HG03469 (cell line): ENCODE results near the gene BSND.

ENCODE experiments used
- ATAC-seq: cut with Tn5 transposase; IDR thresholded peaks from one replicate; pipeline ENCODE4 v1.9.1; 2021; ENCODE audit warnings: mild to moderate bottlenecking, moderate library complexity, moderate number of reproducible peaks; ENCODE audit not compliant: unreplicated experiment

The BSND gene

GRCh38 chr1:54990916-54991315 is 7.8 kb upstream of the BSND start:
- ATAC-seq = no peak

DNA sequence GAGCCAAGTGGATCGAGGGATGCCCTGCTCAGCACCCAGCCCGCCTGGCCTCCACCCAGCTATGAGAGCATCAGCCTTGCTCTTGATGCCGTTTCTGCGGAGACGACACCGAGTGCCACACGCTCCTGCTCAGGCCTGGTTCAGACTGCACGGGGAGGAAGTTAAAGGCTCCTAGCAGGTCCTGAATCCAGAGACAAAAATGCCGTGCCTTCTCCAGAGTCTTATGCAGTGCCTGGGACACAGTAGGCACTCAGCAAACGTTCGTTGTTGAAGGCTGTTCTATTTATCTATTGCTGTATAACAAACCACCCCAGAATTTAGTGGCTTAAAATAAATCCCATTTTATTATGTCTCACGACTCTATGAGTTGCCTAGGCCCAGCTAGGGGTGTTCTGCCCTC is 6.8 kb upstream of the BSND start:
- no peak for ATAC-seq

GRCh38 chr1:54993140-54993539 is 5.6 kb upstream of the BSND start:
- no peak for ATAC-seq

DNA sequence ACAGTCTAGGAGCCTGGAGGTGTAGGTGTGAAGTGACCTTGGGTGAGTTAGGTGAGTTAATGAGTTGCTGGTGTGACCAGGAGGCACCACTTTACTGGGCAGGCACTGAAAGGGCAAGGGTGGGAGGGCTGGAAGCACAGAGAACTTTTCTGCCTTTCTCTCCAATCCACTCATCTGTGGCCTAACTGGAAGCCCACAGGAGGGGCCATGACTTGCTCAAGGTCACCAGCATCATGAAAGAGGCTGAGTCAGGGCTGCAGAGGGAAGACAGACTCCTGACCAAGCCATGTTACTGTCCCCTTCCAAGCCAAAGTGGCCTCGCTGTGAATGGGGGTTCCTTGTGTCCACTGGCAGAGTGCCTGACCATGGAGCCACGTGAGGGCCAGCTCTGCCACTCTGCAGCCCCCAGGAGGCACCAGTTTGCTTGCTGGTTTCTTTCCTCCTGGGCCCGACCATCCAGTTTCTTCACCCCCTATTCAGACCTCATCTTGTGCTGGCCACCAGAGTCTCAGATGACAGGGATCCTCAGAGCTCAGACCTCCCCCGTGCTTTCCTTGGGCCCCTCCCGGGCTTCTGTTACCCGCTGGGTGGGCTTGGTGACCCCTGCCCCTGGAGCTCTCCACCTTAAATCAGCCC is 4.3 kb upstream of the BSND start:
- no peak for ATAC-seq

DNA sequence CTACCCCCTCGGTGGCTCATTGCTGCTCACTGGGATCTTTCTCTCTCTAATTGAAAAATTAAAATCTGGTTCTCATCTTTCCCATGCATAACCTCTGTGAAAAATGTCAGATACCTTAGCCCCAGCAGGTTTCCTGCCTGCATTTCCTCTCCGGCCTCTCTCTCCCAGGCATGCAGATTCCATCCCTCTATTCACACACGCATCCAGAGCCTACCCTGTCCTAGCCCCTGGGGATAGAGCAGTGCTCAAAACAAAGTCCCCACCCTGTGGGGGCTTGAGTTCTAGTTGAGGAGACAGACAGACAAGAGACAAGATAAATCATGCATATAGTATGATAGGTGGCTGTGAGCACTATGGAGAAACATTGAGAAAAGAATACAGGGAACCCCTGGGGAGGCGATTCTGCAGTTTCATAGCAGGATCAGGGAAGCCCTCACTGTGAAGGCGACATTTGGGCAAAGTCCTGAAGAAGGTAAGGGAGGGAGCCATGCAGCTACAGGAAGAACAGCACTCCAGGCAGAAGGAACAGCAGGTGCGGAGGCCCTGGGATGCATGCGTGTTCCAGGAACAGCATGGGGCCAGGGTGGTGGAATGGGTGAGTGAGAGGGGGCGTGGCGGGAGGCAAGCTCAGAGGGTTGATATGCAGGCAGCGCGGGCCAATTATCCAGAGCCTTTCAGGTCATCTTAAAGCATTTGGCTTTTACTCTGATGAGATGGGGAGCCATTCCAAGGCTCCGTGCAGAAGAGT is 3.5 kb upstream of the BSND start:
- ATAC-seq = no peak

- ATAC-seq = no peak
Measured at GRCh38 chr1:54995835-54996234, 2.9 kb upstream of the BSND start.

GRCh38 chr1:54996359-54996868 is 2.3 kb upstream of the BSND start:
- no peak for ATAC-seq

- no peak for ATAC-seq
Measured at GRCh38 chr1:54996869-54997710, 1.6 kb upstream of the BSND start.

DNA sequence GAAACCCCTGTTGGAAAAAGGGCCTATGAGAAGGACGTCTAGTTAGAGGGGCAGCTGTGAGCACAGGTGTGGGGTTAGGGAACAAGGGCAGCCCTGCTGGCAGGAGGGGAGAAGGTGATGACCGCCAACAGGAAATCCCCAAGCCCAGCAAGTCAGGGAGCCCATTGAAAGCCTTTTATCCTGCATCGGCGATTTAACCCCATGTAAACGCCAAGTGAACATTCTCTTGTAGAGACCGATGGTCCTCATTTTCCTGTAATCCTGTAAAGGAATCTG is 1.1 kb upstream of the BSND start:
- no peak for ATAC-seq

DNA sequence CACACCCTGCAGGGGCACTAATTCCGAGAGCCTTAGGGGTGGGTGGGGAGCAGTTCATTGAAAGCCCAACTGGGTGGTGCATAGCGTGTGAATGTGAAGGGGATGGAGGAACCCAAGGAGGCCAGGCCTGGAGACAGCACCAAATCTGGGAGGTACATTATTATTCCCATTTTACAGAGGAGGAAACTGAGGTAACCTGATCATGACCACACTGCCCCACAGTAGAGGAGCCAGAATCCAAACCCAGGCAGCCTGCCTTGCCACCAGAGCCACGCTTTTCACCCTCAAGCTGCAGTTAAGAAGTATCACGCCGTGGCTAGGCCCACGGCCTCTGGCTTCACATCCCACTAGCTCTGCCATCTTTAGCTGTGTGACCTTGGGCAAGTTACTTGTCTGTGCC is 633 bp upstream of the BSND start:
- no peak for ATAC-seq

DNA sequence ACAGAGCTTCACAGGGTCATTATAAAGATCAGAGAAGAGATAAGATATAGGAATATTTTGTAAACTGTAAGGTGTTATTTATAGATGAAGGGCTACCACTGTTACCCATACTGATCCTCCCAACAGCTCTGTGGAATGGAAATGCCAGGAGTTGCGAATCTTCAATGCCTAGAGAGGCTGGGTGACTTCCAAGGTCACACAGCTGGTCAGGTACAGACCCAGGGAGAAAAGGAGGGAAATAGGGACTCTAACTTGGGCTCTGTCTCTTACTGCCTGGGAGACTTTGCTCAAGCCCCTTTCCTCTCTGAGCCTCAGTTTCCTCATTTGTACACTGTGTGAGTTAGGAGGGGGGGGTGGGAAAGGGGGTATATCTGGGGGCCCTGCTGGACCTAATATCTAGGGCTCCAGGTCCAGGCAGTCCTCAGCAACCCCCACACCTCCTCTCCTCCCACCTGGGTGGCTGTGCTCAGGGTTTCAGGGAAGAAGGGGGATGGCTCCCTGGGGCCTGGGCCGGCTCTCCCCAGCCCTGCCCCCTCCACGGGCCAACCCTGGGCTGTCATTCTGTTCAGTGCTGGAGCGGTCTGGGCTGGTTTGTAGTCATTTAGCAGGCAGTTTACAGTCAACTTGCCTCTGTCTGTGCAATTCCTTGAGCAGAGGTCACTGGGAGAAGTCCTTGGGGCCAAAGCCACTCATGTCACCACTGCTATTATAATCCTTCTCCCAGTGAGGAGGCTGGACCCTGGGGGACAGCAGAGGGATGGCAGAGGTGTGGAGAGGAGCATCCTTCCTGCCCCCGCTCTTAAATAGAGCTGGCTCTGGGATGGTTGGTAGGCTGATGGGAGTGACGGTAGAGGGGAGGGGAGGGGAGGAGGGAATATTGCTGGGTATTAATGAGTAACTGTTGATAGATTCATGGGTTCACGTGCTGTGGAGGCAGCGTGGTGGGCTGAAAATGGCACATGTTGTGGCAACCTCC is 1.7 kb downstream of the BSND start:
- ATAC-seq = no peak

DNA sequence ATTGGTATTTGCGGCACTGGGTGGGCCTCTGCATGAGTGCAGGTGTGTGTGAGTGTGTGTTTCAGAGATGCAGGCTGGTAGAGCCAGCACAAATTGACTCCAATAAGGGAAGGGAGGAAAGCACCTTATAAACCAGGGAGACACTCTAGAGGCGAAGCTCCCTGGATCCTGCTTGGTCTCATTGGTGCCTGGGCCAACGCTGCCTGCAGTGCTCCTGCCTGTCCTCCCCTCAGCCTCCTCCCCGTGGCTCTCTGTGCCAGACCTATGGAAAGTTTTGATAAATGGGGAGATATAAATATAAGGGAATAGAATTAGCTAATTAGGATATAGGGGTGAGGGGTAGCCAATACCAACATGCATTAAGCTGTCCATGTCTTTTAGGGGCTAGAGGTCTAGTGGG is 2.6 kb downstream of the BSND start:
- ATAC-seq = no peak

- no peak for ATAC-seq
Measured at GRCh38 chr1:55002686-55003085, 4.0 kb downstream of the BSND start.

- no peak for ATAC-seq
Measured at GRCh38 chr1:55005351-55006140, 6.8 kb downstream of the BSND start.

DNA sequence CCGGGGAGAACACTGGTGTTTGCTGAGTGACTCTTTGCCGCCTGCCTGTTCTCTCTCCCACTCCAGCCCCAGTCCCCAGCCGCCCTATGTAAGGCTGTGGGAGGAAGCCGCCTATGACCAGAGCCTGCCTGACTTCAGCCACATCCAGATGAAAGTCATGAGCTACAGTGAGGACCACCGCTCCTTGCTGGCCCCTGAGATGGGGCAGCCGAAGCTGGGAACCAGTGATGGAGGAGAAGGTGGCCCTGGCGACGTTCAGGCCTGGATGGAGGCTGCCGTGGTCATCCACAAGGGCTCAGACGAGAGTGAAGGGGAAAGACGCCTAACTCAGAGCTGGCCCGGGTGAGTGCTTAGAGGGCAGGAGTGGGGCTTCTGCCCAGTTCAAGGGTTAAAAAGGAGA is 8.2 kb downstream of the BSND start:
- ATAC-seq = no peak

GRCh38 chr1:55007625-55008024 is 8.9 kb downstream of the BSND start:
- no peak for ATAC-seq

DNA sequence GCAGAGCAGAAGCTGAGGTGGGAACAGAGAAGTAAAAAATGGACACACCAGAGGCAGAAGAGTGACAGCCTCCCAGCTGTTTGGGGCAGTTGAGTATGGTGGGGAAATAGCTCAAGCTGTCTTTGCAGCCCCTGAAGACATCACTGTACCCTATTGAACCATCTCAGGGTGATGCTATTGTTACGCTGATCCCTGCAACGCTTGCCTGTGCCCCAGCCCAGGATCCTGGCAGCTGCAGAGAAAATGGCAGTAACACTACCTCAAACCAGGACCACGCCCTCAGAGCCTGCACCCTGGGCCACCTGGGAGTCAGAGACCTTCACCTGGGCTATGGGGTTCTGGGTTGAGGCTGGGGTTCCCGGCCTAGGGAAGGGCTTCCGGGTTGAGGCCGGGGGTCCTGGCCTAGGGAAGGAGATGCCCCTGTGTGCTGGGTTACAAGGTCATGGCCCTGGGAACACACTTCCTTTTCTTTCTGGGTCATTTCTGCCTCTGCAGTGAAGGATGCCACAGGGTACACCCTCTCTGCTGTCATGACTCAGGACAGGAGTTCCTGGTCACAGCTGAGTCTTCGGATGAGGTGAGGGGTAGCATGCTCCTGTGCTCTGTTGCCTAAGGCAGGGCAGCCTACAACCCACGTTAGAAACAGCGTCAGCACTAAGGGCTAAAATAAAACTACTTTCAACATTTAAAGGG is 11.6 kb downstream of the BSND start:
- ATAC-seq = no peak

DNA sequence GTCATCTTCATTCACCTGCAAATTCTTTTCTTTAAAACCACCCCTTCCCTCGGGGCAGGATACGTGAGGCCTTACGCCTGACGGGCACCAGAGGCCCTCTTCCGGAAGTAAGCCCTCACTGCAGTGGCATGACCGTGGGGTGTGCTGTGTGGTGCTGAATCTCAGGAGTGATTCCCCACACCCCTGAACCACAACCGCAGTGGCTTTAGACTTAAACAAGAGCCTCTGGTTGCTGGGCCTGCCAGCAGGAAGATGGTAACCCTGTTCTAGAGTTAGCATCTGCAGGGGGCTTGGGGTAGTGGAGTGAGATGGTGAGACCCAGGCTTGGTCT is 12.1 kb downstream of the BSND start:
- no peak for ATAC-seq

GRCh38 chr1:55012661-55013060 is 13.9 kb downstream of the BSND start:
- no peak for ATAC-seq

DNA sequence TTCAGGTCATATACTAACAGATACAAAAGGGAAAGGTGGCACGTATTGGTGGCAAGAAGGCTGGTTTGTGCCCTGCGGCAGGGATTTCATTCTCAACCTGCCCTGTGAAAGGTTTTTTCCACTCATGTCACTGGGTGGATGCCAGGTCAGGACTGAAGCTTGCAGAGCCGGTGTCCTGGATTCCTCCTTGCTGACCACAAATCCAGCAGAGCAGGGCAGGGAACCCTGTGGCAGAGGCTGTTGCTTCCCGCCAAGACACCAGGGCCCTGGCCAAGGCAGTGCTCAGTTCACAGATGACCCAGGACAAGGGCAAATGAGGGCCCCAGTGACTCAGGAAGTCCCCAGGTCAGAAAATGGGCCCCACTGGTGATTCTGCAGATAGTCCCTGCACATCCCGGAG is 16.4 kb downstream of the BSND start:
- ATAC-seq = no peak
